Glutamatergic neuron (in vitro differentiated cells): ENCODE measurements around the gene MYOZ3. TPM values are rescaled to one million over a fixed set of nuclear protein-coding genes. Genes with fewer than 3 reads are reported as not detected.

ENCODE experiments used
- DNase-seq: peaks from one replicate; pipeline ENCODE4 v3.0.0; 2022
- H3K27ac Mint-ChIP-seq: one replicate; pipeline ENCODE4 v1.8.0; 2020; ENCODE audit warnings: mild to moderate bottlenecking, mixed read lengths, inconsistent platforms; ENCODE audit not compliant: unreplicated experiment
- H3K27me3 Mint-ChIP-seq: one replicate; pipeline ENCODE4 v1.8.0; 2020; ENCODE audit warnings: mild to moderate bottlenecking, moderate library complexity, mixed read lengths, inconsistent platforms; ENCODE audit not compliant: unreplicated experiment
- H3K36me3 Mint-ChIP-seq: one replicate; pipeline ENCODE4 v1.8.0; 2020; ENCODE audit warnings: mild to moderate bottlenecking, mixed read lengths, inconsistent platforms; ENCODE audit not compliant: unreplicated experiment
- H3K4me1 Mint-ChIP-seq: one replicate; pipeline ENCODE4 v1.8.0; 2020; ENCODE audit warnings: mild to moderate bottlenecking, low read depth, mixed read lengths, inconsistent platforms; ENCODE audit not compliant: unreplicated experiment
- H3K4me3 Mint-ChIP-seq: one replicate; pipeline ENCODE4 v1.8.0; 2020; ENCODE audit warnings: mild to moderate bottlenecking, mixed read lengths, inconsistent platforms; ENCODE audit not compliant: unreplicated experiment
- H3K9me3 Mint-ChIP-seq: one replicate; pipeline ENCODE4 v1.8.0; 2020; ENCODE audit warnings: mild to moderate bottlenecking, moderate library complexity, mixed read lengths, inconsistent platforms; ENCODE audit not compliant: unreplicated experiment
- long read RNA-seq: library from polyadenylated mRNA; unstranded; transcript quantifications from one replicate; pipeline ENCODE4 v2.0.0, GENCODE V29; 2020; ENCODE audit not compliant: unreplicated experiment
- total RNA-seq: library from RNA; stranded (reverse); fragmentation: NEBNext Ultra II Directional; extraction: Animal tissue kit (Norgen Biotek cat#: 25700); gene quantifications from one replicate; pipeline ENCODE4 v1.2.1, GENCODE V29; 2021; ENCODE audit not compliant: unreplicated experiment
- TF ChIP-seq, protein P1 (sequence below): fragments of 200-600 bp; sonication (generic); IDR thresholded peaks from one replicate; pipeline ENCODE4 v1.5.0; 2021; ENCODE audit not compliant: partially characterized antibody, unreplicated experiment

The MYOZ3 gene, protein sequence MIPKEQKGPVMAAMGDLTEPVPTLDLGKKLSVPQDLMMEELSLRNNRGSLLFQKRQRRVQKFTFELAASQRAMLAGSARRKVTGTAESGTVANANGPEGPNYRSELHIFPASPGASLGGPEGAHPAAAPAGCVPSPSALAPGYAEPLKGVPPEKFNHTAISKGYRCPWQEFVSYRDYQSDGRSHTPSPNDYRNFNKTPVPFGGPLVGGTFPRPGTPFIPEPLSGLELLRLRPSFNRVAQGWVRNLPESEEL
- total RNA-seq = 0.64 TPM
- long read RNA-seq = 0 reads

- Mint-ChIP-seq H3K27me3 (peaks cover 9% of the 10 kb centered on the region), H3K4me3 (no peak within 1 kb of the TSS), H3K27ac (no peak within 1 kb of the TSS), H3K9me3 (no peaks in the 10 kb centered on the region), H3K4me1 (peaks cover 15% of the 10 kb centered on the region), H3K36me3 (no peaks in the 10 kb centered on the region)
- DNase-seq = no peak
- TF ChIP-seq, protein P1, sequence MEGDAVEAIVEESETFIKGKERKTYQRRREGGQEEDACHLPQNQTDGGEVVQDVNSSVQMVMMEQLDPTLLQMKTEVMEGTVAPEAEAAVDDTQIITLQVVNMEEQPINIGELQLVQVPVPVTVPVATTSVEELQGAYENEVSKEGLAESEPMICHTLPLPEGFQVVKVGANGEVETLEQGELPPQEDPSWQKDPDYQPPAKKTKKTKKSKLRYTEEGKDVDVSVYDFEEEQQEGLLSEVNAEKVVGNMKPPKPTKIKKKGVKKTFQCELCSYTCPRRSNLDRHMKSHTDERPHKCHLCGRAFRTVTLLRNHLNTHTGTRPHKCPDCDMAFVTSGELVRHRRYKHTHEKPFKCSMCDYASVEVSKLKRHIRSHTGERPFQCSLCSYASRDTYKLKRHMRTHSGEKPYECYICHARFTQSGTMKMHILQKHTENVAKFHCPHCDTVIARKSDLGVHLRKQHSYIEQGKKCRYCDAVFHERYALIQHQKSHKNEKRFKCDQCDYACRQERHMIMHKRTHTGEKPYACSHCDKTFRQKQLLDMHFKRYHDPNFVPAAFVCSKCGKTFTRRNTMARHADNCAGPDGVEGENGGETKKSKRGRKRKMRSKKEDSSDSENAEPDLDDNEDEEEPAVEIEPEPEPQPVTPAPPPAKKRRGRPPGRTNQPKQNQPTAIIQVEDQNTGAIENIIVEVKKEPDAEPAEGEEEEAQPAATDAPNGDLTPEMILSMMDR = no peak
These were observed at the start of gene MYOZ3 for GRCh38 chr5:150661086-150661485. TSS of gene MYOZ3 (plus strand) at chr5:150661251. CDS start at chr5:150662942, 1,691 bp downstream.

DNA sequence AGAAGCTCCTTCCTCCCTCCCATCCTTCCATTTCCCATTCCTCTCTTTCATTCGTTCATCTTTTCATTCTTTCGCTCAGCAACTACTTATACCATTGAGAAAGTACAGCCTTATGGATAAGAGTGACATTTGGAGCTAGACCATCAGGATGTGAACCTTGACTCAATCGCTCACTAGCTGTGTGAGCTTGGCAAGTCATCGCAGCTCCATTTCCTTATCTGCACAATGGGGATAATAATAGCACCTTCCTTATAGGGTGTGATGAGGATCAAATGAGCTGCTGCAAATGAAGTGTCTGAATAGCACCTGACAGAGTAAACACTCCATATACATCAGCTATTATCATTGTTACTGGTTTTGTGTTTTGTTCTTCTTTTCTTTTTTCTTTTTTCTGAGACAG is 48.6 kb upstream of the MYOZ3 start:
- no peak for DNase-seq
- peaks cover 34% of the 10 kb centered on the region for H3K4me1 Mint-ChIP-seq
- H3K36me3 Mint-ChIP-seq = no peaks in the 10 kb centered on the region
- TF ChIP-seq, protein P1 = no peak
- no peak overlapping the region for H3K4me3 Mint-ChIP-seq
- no peak overlapping the region for H3K27ac Mint-ChIP-seq
- H3K9me3 Mint-ChIP-seq = peaks cover 4% of the 10 kb centered on the region
- H3K27me3 Mint-ChIP-seq = peaks cover 14% of the 10 kb centered on the region

GRCh38 chr5:150612905-150613670 is 48.0 kb upstream of the MYOZ3 start:
- peaks cover 32% of the 10 kb centered on the region for H3K4me1 Mint-ChIP-seq
- no peak overlapping the region for H3K4me3 Mint-ChIP-seq
- TF ChIP-seq, protein P1 = no peak
- peaks cover 6% of the 10 kb centered on the region for H3K9me3 Mint-ChIP-seq
- no peak for DNase-seq
- no peak overlapping the region for H3K27ac Mint-ChIP-seq
- no peaks in the 10 kb centered on the region for H3K36me3 Mint-ChIP-seq
- peaks cover 14% of the 10 kb centered on the region for H3K27me3 Mint-ChIP-seq

GRCh38 chr5:150613991-150614660 is 46.9 kb upstream of the MYOZ3 start:
- H3K27ac Mint-ChIP-seq = peak overlapping the region; percentile 28

More at GRCh38 chr5:150613991-150614660, 46.9 kb upstream of the MYOZ3 start:
- no peaks in the 10 kb centered on the region for H3K36me3 Mint-ChIP-seq
- peaks cover 14% of the 10 kb centered on the region for H3K27me3 Mint-ChIP-seq
- TF ChIP-seq, protein P1 = peak; percentile 3
- H3K4me3 Mint-ChIP-seq = no peak overlapping the region
- H3K4me1 Mint-ChIP-seq = peaks cover 35% of the 10 kb centered on the region
- no peak for DNase-seq
- peaks cover 6% of the 10 kb centered on the region for H3K9me3 Mint-ChIP-seq
